ES-I3 (cell line): ENCODE measurements around the gene TICRR.

Experiments
- H3K36me3 ChIP-seq: 2 replicates; pipeline ENCODE4 v1.6.1; 2013; ENCODE audit warnings: mild to moderate bottlenecking, low read length, control low read depth, moderate library complexity; ENCODE audit not compliant: insufficient read depth
- H3K4me1 ChIP-seq: 2 replicates; pipeline ENCODE4 v1.6.1; 2013; ENCODE audit warnings: mild to moderate bottlenecking, control low read depth, low read length; ENCODE audit not compliant: insufficient read depth
- H3K9ac ChIP-seq: 2 replicates; pipeline ENCODE4 v1.6.1; 2013; ENCODE audit warnings: low read depth, mild to moderate bottlenecking, low read length, moderate library complexity
- H3K9me3 ChIP-seq: 2 replicates; pipeline ENCODE4 v1.6.1; 2013; ENCODE audit warnings: mild to moderate bottlenecking, low read length, moderate library complexity; ENCODE audit not compliant: control insufficient read depth, insufficient read depth

TICRR gene

GRCh38 chr15:89673165-89673512 lies 97.9 kb downstream of the TICRR start:
- H3K4me1 ChIP-seq, result no peaks in the 10 kb centered on the region
- no peaks in the 10 kb centered on the region for H3K36me3 ChIP-seq
- no peaks in the 10 kb centered on the region for H3K9me3 ChIP-seq
- no peak overlapping the region; the same call in 1 of the 2 replicates for H3K9ac ChIP-seq

- no peaks in the 10 kb centered on the region for H3K4me1 ChIP-seq
- no peaks in the 10 kb centered on the region for H3K36me3 ChIP-seq
- no peaks in the 10 kb centered on the region for H3K9me3 ChIP-seq
- no peak overlapping the region for H3K9ac ChIP-seq
Measured at GRCh38 chr15:89674526-89674925, 99.3 kb downstream of the TICRR start.

GRCh38 chr15:89675606-89676005 lies 100.3 kb downstream of the TICRR start:
- Histone ChIP-seq H3K9me3 (no peaks in the 10 kb centered on the region), H3K9ac (no peak overlapping the region), H3K4me1 (no peaks in the 10 kb centered on the region), H3K36me3 (no peaks in the 10 kb centered on the region)

GRCh38 chr15:89677381-89677780 lies 102.1 kb downstream of the TICRR start:
- H3K9ac ChIP-seq, result no peak overlapping the region
- no peaks in the 10 kb centered on the region for H3K36me3 ChIP-seq
- H3K9me3 ChIP-seq, result no peaks in the 10 kb centered on the region
- no peaks in the 10 kb centered on the region for H3K4me1 ChIP-seq
